Ovary (tissue), 3 donors: Measurements from ENCODE around the gene TBC1D1.

Experiments
- CTCF ChIP-seq, 3 donors: fragments of 450-650 bp in 2 of 3; fragments of 200-600 bp in 1 of 3; IDR thresholded peaks; one replicate each; pipeline versions ENCODE4 v1.5.1 to v1.8.0; 2016 to 2022; ENCODE audit warnings: antibody characterized with exemption in 3 of 3, mild to moderate bottlenecking in 1 of 3
- EP300 ChIP-seq: sonication (generic); formaldehyde crosslinking; IDR thresholded peaks from one replicate; pipeline ENCODE4 v1.6.1; 2017; ENCODE audit warnings: antibody characterized with exemption
- POLR2A ChIP-seq: fragments of 450-650 bp; IDR thresholded peaks from one replicate; pipeline ENCODE4 v1.6.1; 2017; ENCODE audit warnings: antibody characterized with exemption, mild to moderate bottlenecking, moderate library complexity
- donor health status: DM: no; HTN: no; CAD: no.

GRCh38 chr4:38153387-38153760, 262.5 kb downstream of the TBC1D1 start:
- TF ChIP-seq POLR2A (no peak), CTCF (IDR thresholded peaks at IDR 0.05) (no peak), EP300 (no peak)
